ENCODE measurements around the gene NT5C.

DNA sequence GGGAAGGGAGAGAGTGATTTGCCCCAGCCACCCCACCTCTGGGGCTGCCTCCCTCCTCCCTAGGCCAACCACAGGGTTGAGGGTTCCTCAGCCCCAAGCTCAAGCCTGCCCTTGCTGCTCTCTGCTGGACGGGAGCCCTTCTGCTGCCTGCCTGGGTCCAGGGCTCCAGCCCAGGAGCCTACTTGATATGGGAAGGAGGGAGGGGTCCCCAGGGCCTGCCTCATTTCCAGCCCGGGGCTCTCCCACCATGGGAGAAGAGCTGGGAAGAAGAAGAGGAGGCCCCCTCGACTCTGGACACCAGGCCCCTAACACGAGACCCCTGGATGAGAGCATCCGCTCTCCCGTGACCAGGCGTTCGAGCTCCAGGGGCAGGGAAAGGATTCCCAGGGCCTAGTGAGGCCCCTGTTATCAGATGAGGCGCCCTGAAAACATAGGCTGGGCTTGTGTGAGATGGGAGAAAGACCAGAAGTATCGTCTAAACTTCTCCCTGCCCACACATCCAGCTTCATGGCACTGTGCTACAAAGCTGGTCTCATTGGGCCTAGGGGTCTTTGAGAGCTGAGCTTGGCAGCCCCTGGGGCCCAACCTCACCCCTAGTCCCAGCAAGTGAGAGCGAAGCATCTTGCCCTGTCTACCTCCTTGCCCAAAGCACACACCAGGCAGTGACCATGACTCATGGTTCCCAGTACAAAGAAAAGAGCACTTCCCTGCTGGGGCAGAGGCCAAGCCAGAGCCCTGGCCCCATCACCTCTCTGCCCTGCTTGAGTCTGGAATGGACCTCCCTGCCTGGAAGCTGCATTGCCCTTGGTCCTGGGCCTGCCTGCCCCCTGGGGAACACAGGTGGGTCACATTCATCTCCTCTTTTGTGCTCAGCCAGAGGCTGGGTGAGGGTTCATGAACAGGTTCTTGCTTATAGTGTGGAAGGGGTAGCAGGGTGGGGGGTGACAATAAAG is 42.8 kb downstream of the NT5C start:
- TF ChIP-seq, protein P1, sequence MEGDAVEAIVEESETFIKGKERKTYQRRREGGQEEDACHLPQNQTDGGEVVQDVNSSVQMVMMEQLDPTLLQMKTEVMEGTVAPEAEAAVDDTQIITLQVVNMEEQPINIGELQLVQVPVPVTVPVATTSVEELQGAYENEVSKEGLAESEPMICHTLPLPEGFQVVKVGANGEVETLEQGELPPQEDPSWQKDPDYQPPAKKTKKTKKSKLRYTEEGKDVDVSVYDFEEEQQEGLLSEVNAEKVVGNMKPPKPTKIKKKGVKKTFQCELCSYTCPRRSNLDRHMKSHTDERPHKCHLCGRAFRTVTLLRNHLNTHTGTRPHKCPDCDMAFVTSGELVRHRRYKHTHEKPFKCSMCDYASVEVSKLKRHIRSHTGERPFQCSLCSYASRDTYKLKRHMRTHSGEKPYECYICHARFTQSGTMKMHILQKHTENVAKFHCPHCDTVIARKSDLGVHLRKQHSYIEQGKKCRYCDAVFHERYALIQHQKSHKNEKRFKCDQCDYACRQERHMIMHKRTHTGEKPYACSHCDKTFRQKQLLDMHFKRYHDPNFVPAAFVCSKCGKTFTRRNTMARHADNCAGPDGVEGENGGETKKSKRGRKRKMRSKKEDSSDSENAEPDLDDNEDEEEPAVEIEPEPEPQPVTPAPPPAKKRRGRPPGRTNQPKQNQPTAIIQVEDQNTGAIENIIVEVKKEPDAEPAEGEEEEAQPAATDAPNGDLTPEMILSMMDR (IDR thresholded peaks at IDR 0.05), result no peak
- peak; percentile 53 to 78 for TF ChIP-seq POLR2A (IDR thresholded peaks at IDR 0.05)

Data from Peyer's patch (tissue), 4 donors.